Mammary epithelial cell (primary cell): ENCODE results near the gene SUSD6.

Experiments
- EZH2 ChIP-seq: IDR thresholded peaks from 2 replicates; pipeline ENCODE4 v1.6.1; 2012; ENCODE audit warnings: low read length, inconsistent platforms, borderline replicate concordance
- TF ChIP-seq, protein P1 (sequence below), 2 donors: IDR thresholded peaks in 1 of 2; conservative IDR thresholded peaks in 1 of 2; 2 replicates each; pipeline ENCODE4 v1.5.1; 2011 to 2012; ENCODE audit warnings: inconsistent platforms in 2 of 2, low read length in 2 of 2, mild to moderate bottlenecking in 2 of 2, control low read depth in 1 of 2, low read depth in 1 of 2; ENCODE audit not compliant: insufficient read depth in 1 of 2; ENCODE audit errors: extremely low read depth in 1 of 2

DNA sequence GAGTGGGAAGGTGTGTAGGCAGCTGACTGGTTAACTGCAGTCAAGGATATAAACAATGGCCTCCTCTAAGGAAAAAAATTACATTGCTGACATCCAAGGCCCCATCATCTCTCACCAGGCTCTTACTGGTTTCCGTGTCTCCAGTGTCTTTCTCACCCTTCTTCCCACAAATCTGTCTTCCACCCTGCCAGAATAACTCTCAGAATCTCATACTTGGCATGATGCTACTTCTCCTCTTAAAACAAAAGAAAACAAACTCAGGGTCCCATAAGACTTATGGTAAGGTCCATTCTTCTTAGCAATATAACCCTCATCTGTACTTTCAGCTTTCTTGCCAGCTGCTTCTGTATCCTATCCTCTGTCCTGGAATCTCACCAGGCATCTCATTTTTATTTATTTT lies 68.9 kb downstream of the SUSD6 start:
- TF ChIP-seq, protein P1, sequence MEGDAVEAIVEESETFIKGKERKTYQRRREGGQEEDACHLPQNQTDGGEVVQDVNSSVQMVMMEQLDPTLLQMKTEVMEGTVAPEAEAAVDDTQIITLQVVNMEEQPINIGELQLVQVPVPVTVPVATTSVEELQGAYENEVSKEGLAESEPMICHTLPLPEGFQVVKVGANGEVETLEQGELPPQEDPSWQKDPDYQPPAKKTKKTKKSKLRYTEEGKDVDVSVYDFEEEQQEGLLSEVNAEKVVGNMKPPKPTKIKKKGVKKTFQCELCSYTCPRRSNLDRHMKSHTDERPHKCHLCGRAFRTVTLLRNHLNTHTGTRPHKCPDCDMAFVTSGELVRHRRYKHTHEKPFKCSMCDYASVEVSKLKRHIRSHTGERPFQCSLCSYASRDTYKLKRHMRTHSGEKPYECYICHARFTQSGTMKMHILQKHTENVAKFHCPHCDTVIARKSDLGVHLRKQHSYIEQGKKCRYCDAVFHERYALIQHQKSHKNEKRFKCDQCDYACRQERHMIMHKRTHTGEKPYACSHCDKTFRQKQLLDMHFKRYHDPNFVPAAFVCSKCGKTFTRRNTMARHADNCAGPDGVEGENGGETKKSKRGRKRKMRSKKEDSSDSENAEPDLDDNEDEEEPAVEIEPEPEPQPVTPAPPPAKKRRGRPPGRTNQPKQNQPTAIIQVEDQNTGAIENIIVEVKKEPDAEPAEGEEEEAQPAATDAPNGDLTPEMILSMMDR (conservative IDR thresholded peaks at IDR 0.05 in 1 of 2, IDR thresholded peaks at IDR 0.05 in 1 of 2; ENCODE audit: extremely low read depth in 1 of 2, insufficient read depth in 1 of 2, low read depth in 1 of 2, low read length in 2 of 2) = no peak
- TF ChIP-seq EZH2 = no peak
